Erythroblast (primary cell): ENCODE data around the gene KRTAP5-9.

Source experiments
- GATA1 ChIP-seq: IDR thresholded peaks from 2 replicates; pipeline ENCODE4 v1.6.1; 2011; ENCODE audit warnings: low read depth, mild to moderate bottlenecking, control low read depth, low read length, moderate library complexity
- POLR2A ChIP-seq: IDR thresholded peaks from 2 replicates; pipeline ENCODE4 v1.6.1; 2011; ENCODE audit warnings: mild to moderate bottlenecking, low read length

DNA sequence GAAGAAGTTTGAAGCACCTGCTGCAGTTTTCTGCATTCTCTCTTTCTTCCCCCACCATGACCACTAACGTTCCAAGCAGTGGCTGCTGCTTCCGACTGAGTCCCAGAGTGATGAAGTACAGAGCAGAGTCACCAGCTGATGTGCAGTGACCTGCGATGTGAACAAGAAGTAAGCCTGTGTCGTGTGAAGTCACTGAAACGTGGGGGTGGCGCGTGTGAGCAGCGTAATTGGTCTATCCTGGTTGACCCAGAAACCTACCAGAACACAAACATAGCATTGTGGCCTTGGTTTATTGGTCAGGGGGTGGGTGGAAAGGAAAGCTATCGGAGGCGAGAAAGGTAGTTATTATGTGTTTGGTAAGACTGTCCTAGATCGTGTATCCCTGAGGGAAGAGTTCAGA lies 17.6 kb upstream of the KRTAP5-9 start:
- TF ChIP-seq POLR2A (no peak), GATA1 (no peak)
